Right lobe of liver (tissue), 4 donors: ENCODE data around the gene CDK11B.

Experiments
- POLR2A ChIP-seq: fragments of 450-650 bp; IDR thresholded peaks from one replicate; pipeline ENCODE4 v1.6.1; 2017; ENCODE audit warnings: antibody characterized with exemption, mild to moderate bottlenecking
- TF ChIP-seq, protein P1 (sequence below), 4 donors: fragments of 200-600 bp in 3 of 4; fragments of 450-650 bp in 1 of 4; IDR thresholded peaks; one replicate each; pipeline versions ENCODE4 v1.5.1 to v1.8.0; 2016 to 2022; ENCODE audit warnings: antibody characterized with exemption in 4 of 4, mild to moderate bottlenecking in 2 of 4
- donor health status: DM: no; HTN: no; CAD: no.
- donor health status: DM: no; HTN: no; CAD: no.
- donor health status: DM: no; HTN: yes; CAD: no.

GRCh38 chr1:1630965-1631781 lies 27.6 kb downstream of the CDK11B start:
- TF ChIP-seq, protein P1, sequence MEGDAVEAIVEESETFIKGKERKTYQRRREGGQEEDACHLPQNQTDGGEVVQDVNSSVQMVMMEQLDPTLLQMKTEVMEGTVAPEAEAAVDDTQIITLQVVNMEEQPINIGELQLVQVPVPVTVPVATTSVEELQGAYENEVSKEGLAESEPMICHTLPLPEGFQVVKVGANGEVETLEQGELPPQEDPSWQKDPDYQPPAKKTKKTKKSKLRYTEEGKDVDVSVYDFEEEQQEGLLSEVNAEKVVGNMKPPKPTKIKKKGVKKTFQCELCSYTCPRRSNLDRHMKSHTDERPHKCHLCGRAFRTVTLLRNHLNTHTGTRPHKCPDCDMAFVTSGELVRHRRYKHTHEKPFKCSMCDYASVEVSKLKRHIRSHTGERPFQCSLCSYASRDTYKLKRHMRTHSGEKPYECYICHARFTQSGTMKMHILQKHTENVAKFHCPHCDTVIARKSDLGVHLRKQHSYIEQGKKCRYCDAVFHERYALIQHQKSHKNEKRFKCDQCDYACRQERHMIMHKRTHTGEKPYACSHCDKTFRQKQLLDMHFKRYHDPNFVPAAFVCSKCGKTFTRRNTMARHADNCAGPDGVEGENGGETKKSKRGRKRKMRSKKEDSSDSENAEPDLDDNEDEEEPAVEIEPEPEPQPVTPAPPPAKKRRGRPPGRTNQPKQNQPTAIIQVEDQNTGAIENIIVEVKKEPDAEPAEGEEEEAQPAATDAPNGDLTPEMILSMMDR (IDR thresholded peaks at IDR 0.05), result no peak
- TF ChIP-seq POLR2A, result no peak
